Myocyte (in vitro differentiated cells): ENCODE measurements around the gene SOX10. TPM values are rescaled to one million over a fixed set of nuclear protein-coding genes. Genes with fewer than 3 reads are reported as not detected.
"Not testable (repeated sequence)": the region's sequence is repeated elsewhere in the genome, so short reads cannot be mapped to it uniquely, and the experiment has no call there.

Source experiments
- DNase-seq: peaks from one replicate; pipeline ENCODE4 v3.0.0-alpha.2; 2012; ENCODE audit warnings: low read depth
- total RNA-seq: library from RNA; depleted of rRNA; stranded (reverse); fragments of >200 nt; gene quantifications from 2 replicates; pipeline ENCODE4 v1.2.3, GENCODE V29; 2014

The SOX10 gene
- total RNA-seq, 1 donor from 2014 or later, result not detected

- DNase-seq, result no peak
Observed at GRCh38 chr22:37986371-37986770, 2.0 kb upstream of the SOX10 start.

- DNase-seq, result no peak
Observed at GRCh38 chr22:37985751-37986281, 1.5 kb upstream of the SOX10 start.

- no peak for DNase-seq
Observed at GRCh38 chr22:37985050-37985585, 763 bp upstream of the SOX10 start.

GRCh38 chr22:37982938-37983859 is 1.2 kb downstream of the SOX10 start:
- DNase-seq, result no peak

GRCh38 chr22:37982151-37982785 is 2.1 kb downstream of the SOX10 start:
- DNase-seq, result no peak

GRCh38 chr22:37981282-37982011 is 2.9 kb downstream of the SOX10 start:
- DNase-seq, result no peak

- DNase-seq, result no peak
Observed at GRCh38 chr22:37979782-37980181, 4.6 kb downstream of the SOX10 start.

GRCh38 chr22:37976547-37976946 is 7.8 kb downstream of the SOX10 start:
- no peak for DNase-seq

- DNase-seq, result not testable (repeated sequence)
Observed at GRCh38 chr22:37976022-37976421, 8.3 kb downstream of the SOX10 start.

GRCh38 chr22:37975153-37975552 is 9.2 kb downstream of the SOX10 start:
- DNase-seq, result no peak

- DNase-seq, result no peak
Observed at GRCh38 chr22:37973271-37974170, 10.8 kb downstream of the SOX10 start.

- DNase-seq, result peak; percentile 38
Observed at GRCh38 chr22:37972527-37972926, 11.8 kb downstream of the SOX10 start.

- no peak for DNase-seq
Observed at GRCh38 chr22:37971475-37972434, 12.6 kb downstream of the SOX10 start.

- no peak for DNase-seq
Observed at GRCh38 chr22:37970864-37971263, 13.5 kb downstream of the SOX10 start.

- no peak for DNase-seq
Observed at GRCh38 chr22:37968452-37969251, 15.7 kb downstream of the SOX10 start.

GRCh38 chr22:37967637-37968451 is 16.5 kb downstream of the SOX10 start:
- DNase-seq, result no peak

GRCh38 chr22:37967147-37967546 is 17.2 kb downstream of the SOX10 start:
- DNase-seq, result no peak
